Measurements from ENCODE around the gene ASPHD2.
A peak's percentile ranks its signal among the peaks of the same experiment; 100 is the strongest.
"Not testable (repeated sequence)": the region's sequence is repeated elsewhere in the genome, so short reads cannot be mapped to it uniquely, and the experiment has no call there.

The ASPHD2 gene, protein sequence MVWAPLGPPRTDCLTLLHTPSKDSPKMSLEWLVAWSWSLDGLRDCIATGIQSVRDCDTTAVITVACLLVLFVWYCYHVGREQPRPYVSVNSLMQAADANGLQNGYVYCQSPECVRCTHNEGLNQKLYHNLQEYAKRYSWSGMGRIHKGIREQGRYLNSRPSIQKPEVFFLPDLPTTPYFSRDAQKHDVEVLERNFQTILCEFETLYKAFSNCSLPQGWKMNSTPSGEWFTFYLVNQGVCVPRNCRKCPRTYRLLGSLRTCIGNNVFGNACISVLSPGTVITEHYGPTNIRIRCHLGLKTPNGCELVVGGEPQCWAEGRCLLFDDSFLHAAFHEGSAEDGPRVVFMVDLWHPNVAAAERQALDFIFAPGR
- total RNA-seq, result 5.7 to 7.0 reads per million in 2 donors

DNA sequence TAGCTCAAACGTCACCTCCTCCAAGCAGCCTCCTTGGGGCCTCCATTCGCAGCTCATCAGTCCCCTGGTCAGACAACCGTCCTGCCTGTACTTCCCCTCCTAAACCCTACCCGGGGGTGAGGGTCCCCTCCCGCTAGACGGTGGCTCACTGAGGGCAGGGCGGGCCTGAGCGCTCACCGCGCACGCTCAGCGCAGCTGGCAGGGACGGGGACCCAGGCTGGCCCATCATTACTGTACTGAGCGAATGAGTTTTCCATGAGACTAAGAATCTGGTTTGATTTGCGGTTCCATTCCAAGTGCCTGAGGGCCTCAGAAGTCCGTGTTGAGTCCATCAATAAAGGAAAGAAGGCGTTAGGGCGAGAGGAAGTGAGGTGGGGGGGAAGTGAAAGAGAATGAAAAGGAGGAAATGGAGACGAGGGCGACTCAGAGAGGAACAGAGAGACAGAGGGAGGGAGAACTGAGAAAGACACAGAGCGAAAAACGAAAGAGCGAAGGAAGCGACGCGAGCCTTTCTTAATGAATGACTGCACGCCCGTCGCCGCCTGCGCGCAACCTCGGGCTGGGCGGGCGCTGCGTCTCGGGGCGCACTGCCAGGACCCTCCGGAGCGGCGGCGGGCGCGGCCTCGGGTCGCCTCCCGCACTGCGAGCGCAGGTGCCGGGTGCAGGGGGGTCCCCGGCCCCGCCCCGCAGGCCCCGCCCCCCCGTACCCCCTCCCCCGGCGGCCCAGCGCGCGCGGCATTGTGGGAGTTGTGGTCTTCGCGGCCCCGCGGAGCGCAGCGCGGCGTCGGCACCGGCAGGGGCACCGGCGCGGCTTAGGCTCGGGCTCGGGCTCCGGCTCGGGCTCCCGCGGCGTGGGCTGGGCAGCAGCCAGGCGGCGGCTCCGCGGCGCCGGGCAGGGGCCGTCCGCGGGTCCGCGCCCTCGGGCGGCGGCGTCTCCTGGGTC is at the start of gene ASPHD2:
TSS of gene ASPHD2 (plus strand) at position 746 of the 943 bp plus-strand sequence. CDS start 4,356 bp downstream, outside the sequence.
- peak; percentile 79 for DNase-seq

DNA sequence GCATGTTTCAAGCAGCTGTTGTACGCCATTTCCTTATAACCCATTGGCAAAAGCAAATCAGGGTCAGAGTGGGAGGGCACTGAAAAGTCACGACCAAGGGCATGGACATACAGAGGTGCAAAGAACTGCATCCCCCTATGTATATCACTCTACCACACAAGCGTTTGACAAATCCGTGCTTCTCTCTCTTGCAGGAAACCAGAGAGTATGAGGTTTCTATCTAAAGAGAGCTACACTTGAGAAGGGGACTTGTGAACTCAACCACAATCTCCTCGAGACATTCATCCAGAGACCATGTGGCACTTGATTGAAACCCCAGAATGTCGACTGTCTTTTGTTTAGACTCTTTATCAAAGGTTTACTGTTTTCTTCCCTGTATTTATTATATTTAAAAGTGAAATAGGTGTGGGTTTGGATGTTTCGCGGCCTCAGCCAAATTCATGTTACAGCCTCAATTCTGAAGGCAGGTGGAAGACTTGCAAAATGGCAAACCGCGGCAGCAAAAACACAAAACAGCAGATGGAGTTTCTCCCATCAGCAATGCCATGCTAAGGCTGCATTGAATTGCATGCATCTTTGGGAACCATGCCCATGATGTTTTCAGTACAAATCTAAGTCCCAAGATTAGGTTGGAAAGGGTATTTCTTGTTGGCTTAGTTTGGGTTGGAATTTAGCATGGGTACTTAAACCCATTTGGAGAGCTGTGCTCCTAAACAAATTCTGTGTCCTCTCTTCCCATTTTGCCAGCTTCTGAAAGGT is 48.8 kb upstream of the ASPHD2 start:
- DNase-seq, result no peak

DNA sequence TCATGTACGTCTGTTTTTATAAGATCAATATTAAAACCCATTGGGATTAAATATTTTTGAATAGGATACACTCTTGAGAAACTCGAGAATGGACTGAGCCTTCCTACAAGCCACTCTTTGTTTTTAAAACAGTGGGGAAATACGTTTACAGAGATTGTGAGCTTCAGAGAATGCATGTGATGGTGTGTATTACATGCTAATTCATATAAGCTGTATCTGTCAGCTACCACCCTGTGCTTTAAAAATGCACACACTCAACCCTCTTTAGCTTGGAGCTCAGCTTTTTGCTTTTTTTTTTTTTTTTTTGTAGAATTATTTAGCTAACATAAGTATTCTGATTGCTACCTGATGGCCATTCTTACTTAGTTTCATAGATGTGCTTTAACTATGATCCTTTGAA is 46.3 kb upstream of the ASPHD2 start:
- DNase-seq, result no peak

DNA sequence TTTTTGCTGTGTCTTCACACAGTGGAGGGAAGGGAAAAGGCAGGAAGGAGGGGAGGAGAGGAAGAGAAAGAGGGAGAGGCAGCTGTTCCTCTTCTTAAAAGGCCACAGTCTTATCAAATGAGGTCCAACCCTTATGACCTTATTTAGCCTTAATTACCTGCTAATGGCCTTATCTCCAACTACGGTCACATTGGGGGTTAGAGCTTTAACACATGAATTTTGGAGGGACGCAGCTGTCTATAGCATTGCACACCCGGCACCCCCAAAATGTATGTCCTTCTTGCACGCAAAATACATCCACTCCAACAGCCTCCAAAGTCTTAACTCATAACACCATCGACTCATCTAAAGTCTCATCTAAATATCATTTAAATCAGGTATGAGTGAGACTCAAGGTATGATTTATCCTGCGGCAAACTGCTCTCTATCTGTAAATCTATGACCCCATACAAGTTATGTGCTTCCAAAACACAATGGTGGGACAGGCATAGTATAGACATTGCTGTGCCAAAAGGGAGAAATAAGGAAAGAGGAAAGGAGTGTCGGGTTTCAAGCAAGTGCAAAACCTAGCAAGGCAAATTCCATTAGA is 45.0 kb upstream of the ASPHD2 start:
- no peak for DNase-seq

- no peak for DNase-seq
Observed at GRCh38 chr22:26385164-26385563, 43.9 kb upstream of the ASPHD2 start.

DNA sequence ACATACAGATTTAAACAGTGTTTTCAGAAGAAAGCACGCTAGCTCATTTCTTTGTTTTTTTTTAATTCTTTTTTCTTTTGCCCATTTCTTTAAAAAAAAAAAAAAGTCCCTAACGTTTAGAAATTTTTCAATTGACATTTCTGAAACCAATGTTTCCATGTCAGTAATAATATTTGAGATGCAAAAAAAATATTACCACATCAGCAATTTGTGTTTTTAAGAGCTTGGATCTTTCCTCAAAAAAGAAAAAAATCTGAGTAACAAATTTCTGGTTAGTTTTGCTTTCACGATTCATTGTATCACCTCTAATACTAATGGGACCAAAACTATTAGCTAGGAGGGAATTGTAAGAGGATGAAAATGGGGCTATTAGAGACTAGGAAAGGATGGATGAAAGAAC is 39.9 kb upstream of the ASPHD2 start:
- no peak for DNase-seq

DNA sequence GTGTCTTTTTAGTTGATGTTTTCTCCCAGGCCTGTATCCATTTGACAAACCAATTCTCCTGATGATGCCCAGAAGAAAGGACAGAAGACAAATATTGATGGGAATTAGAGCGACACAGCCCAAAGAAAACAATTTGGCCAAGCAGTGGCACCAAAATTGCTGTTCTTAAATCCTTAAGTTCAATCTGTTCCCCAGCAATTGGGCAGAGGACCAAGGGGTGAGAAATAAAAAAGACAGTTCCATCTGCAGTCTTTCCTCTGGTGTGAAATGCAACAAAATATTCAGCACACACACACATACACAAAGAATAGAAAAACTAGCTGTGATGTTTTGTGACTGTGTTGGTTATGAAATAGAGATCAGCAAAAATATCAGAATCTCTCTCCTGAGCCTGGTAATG is 38.0 kb upstream of the ASPHD2 start:
- DNase-seq, result no peak

GRCh38 chr22:26391623-26392022 is 37.4 kb upstream of the ASPHD2 start:
- DNase-seq, result no peak

- DNase-seq, result no peak
Observed at GRCh38 chr22:26393929-26394328, 35.1 kb upstream of the ASPHD2 start.

DNA sequence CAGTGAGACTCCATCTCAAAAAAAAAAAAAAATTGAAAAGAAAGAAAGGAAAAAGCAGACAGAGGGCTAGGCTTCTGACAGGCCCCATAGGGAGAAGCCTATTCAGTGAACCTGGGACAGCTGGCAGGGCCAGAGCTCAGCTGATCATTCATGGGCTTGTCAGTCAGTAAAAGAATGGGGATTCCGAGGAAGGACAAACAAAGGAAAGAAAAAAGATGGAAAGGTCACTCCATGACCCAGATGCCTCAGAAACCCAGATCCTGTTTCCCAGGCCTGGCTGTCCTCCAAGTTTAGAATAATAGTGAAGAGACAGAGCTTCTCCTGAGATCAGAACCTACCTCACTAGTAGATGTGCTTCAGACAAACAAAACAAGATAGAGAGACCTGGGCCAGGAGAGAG is 34.3 kb upstream of the ASPHD2 start:
- no peak for DNase-seq

- DNase-seq, result no peak
Observed at GRCh38 chr22:26395926-26396325, 33.1 kb upstream of the ASPHD2 start.

GRCh38 chr22:26398741-26399153 is 30.3 kb upstream of the ASPHD2 start:
- DNase-seq, result no peak

DNA sequence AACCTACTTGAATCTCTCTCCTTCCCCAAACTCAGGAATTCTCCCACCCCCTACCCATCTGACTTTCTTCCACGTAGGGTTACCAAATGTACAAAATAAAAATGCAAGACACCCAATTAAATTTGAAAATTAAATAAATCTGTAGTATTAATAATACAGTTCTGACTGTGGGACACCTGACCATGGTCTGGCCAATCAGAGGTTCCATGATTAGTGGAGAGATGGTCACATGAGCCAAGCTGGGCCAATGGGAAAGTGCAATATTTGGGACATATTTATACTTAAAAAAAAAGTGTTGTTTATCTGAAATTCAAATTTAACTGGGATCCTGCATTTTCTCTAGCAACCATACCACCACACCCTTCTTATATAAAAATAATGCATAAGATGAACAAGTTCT is 29.8 kb upstream of the ASPHD2 start:
- DNase-seq, result no peak

GRCh38 chr22:26401726-26402125 is 27.3 kb upstream of the ASPHD2 start:
- no peak for DNase-seq

DNA sequence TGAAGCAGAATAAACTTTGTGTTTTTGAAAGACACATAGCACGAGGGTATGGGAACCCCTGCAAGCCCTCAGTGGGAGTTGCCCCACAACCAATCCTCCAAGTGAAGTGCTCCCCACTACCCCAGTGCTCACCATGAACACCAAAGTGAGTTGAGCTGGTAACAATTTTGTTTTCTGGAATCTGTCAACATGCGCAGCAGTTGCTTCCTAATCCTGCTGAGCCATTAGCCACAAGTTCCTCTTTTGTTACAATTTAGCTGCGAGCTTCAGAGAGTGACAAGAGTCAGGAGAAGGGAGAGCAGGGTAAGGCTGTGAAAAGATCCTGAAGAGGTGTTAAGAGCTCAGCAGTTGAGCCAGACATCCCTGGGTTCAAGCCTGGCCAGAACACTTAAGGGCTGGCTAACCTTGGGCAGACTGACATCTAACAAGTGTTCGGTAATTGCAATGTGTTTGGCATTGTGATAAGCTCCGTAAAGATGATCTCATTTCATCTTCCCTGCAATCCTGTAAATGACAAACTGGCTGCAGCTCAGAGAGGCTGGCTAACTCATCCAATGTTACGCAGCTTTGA is 24.1 kb upstream of the ASPHD2 start:
- no peak for DNase-seq

- DNase-seq, result no peak
Observed at GRCh38 chr22:26406118-26406517, 22.9 kb upstream of the ASPHD2 start.

GRCh38 chr22:26408562-26409220 is 20.4 kb upstream of the ASPHD2 start:
- not testable (repeated sequence) for DNase-seq

GRCh38 chr22:26409719-26410335 is 19.2 kb upstream of the ASPHD2 start:
- DNase-seq, result no peak

DNA sequence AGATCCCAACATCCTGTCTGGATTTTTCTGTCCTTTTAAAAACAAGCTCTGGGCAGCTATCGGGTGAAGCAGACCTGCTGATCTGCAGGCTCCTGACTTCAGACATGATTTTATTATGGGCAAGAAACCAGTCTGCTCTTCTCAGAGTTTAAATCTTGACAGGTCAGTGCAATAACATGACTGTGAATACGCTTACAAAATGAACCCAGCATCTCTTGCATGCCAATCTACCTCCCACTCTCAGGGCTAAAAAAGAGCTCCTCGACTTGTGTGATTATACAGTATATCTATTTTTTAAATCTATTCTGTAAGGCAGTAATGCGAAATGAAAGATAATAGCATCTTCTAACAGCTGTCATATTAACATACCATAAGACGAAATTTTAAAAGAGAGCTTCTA is 18.7 kb upstream of the ASPHD2 start:
- DNase-seq, result no peak

DNA sequence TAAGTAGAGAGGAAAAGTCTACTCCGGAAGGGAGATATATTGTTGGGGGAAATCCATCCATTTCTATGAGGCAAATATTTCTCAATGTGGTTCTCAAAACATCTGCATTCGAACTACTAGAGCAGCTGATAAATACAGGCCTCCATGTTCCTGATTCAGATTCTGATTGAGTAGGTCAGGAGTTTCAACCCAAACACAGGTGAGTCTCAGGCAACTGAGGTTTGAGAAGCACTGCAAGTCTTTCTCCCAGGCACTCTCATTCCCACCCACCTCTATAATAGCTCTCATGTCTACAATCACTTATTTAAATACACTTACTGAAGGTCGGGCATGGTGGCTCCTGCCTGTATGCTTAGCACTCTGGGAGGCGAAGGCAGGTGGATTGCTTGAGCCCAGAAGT is 14.7 kb upstream of the ASPHD2 start:
- DNase-seq, result no peak

- DNase-seq, result no peak
Observed at GRCh38 chr22:26416256-26416655, 12.8 kb upstream of the ASPHD2 start.

Measured in activated gamma-delta T cell (primary cell).